Erythroblast (primary cell): ENCODE measurements around the gene ANKRD13D.

Experiments used
- GATA1 ChIP-seq: IDR thresholded peaks from 2 replicates; pipeline ENCODE4 v1.6.1; 2011; ENCODE audit warnings: low read depth, mild to moderate bottlenecking, control low read depth, low read length, moderate library complexity
- POLR2A ChIP-seq: IDR thresholded peaks from 2 replicates; pipeline ENCODE4 v1.6.1; 2011; ENCODE audit warnings: mild to moderate bottlenecking, low read length

- TF ChIP-seq POLR2A (no peak), GATA1 (no peak)
These were observed 3.6 kb downstream of the ANKRD13D start for GRCh38 chr11:67292671-67293070.
